HUES64 (cell line): Measurements from ENCODE around the gene NELFE.
"Not testable (repeated sequence)": the region's sequence is repeated elsewhere in the genome, so short reads cannot be mapped to it uniquely, and the experiment has no call there.

ENCODE experiments used
- H3K27ac ChIP-seq: 2 replicates; pipeline ENCODE4 v1.7.0; 2013; ENCODE audit warnings: low read depth, low read length, inconsistent platforms
- H3K27me3 ChIP-seq: 2 replicates; pipeline ENCODE4 v1.6.1; 2013; ENCODE audit warnings: mild to moderate bottlenecking, low read length; ENCODE audit not compliant: insufficient read depth
- H3K36me3 ChIP-seq: 2 replicates; pipeline ENCODE4 v1.6.1; 2013; ENCODE audit warnings: mild to moderate bottlenecking, low read length; ENCODE audit not compliant: insufficient read depth
- H3K4me1 ChIP-seq: 2 replicates; pipeline ENCODE4 v1.6.1; 2013; ENCODE audit warnings: mild to moderate bottlenecking, low read length, moderate library complexity; ENCODE audit not compliant: insufficient read depth
- H3K4me3 ChIP-seq: 2 replicates; pipeline ENCODE4 v1.5.1; 2013; ENCODE audit warnings: mild to moderate bottlenecking, low read length, moderate library complexity
- H3K9ac ChIP-seq: 2 replicates; pipeline ENCODE4 v1.6.1; 2013; ENCODE audit warnings: mild to moderate bottlenecking, low read depth, low read length
- H3K9me3 ChIP-seq: 2 replicates; pipeline ENCODE4 v1.6.1; 2013; ENCODE audit warnings: low read depth, low read length; ENCODE audit not compliant: insufficient read depth
- WGBS: fragments of 150-250, 120-280 bp; methylation state at CpG from one replicate; pipeline ENCODE4 v1.1.7; 2013; ENCODE audit warnings: missing lambda C conversion rate; 5-methylcytosine and 5-hydroxymethylcytosine counted together

The NELFE gene

GRCh38 chr6:31909298-31909697 lies 49.5 kb downstream of the NELFE start:
- H3K9me3 ChIP-seq, H3K36me3 ChIP-seq, H3K27me3 ChIP-seq, H3K4me1 ChIP-seq, H3K4me3 ChIP-seq, H3K9ac ChIP-seq, H3K27ac ChIP-seq: not testable (repeated sequence)
- 81% methylated on average over 7 of the region's 7 CpGs for WGBS

GRCh38 chr6:31908791-31909190 lies 50.0 kb downstream of the NELFE start:
- peaks cover 9% of the 10 kb centered on the region for H3K4me1 ChIP-seq
- WGBS: 94% methylated on average over 4 of the region's 4 CpGs
- H3K4me3 ChIP-seq: no peak overlapping the region
- H3K27ac ChIP-seq: no peak overlapping the region
- H3K27me3 ChIP-seq: no peaks in the 10 kb centered on the region
- no peaks in the 10 kb centered on the region for H3K9me3 ChIP-seq
- no peaks in the 10 kb centered on the region for H3K36me3 ChIP-seq
- no peak overlapping the region for H3K9ac ChIP-seq

GRCh38 chr6:31908255-31908654 lies 50.5 kb downstream of the NELFE start:
- 88% methylated on average over 5 of the region's 5 CpGs for WGBS
- H3K9me3 ChIP-seq, H3K9ac ChIP-seq, H3K27me3 ChIP-seq, H3K36me3 ChIP-seq, H3K4me3 ChIP-seq, H3K4me1 ChIP-seq, H3K27ac ChIP-seq: not testable (repeated sequence)

- no peak overlapping the region for H3K4me3 ChIP-seq
- WGBS: 86% methylated on average over 6 of the region's 7 CpGs
Observed at GRCh38 chr6:31907158-31907813, 51.5 kb downstream of the NELFE start.

GRCh38 chr6:31906727-31907126 lies 52.0 kb downstream of the NELFE start:
- peaks cover 13% of the 10 kb centered on the region for H3K4me1 ChIP-seq
- not testable (repeated sequence) for H3K36me3 ChIP-seq, H3K27ac ChIP-seq, H3K27me3 ChIP-seq, H3K9ac ChIP-seq, H3K4me3 ChIP-seq, H3K9me3 ChIP-seq
- 84% methylated on average over 7 of the region's 8 CpGs for WGBS

More at GRCh38 chr6:31907158-31907813, 51.5 kb downstream of the NELFE start:
- Histone ChIP-seq H3K27me3 (no peaks in the 10 kb centered on the region), H3K27ac (no peak overlapping the region), H3K4me1 (peaks cover 13% of the 10 kb centered on the region), H3K9ac (no peak overlapping the region), H3K9me3 (no peaks in the 10 kb centered on the region), H3K36me3 (no peaks in the 10 kb centered on the region)

- Histone ChIP-seq H3K9ac (0 out of 2 replicates have a peak overlapping the region, but pooled peaks have one; percentile 8), H3K4me3 (peak overlapping the region; percentile 11; the same call in 1 of the 2 replicates), H3K9me3 (no peaks in the 10 kb centered on the region), H3K27me3 (no peaks in the 10 kb centered on the region), H3K4me1 (peaks cover 13% of the 10 kb centered on the region), H3K36me3 (no peaks in the 10 kb centered on the region), H3K27ac (no peak overlapping the region; the same call in 1 of the 2 replicates)
- WGBS: 10% methylated on average over 4 of the region's 4 CpGs
Observed at GRCh38 chr6:31906122-31906521, 52.6 kb downstream of the NELFE start.

GRCh38 chr6:31905041-31905440 lies 53.7 kb downstream of the NELFE start:
- H3K27me3 ChIP-seq: no peaks in the 10 kb centered on the region
- WGBS: 100% methylated on average over 1 of the region's 1 CpG
- H3K9me3 ChIP-seq: no peaks in the 10 kb centered on the region
- no peak overlapping the region for H3K27ac ChIP-seq
- H3K4me3 ChIP-seq: no peak overlapping the region
- no peak overlapping the region for H3K9ac ChIP-seq
- 0 out of 2 replicates have a peak, but pooled peaks cover under 1% of the 10 kb centered on the region for H3K36me3 ChIP-seq
- peaks cover 13% of the 10 kb centered on the region for H3K4me1 ChIP-seq

- Histone ChIP-seq H3K36me3 (peaks cover 9% of the 10 kb centered on the region; the same call in 1 of the 2 replicates), H3K27me3 (no peaks in the 10 kb centered on the region), H3K27ac (no peak overlapping the region), H3K4me1 (peaks cover 13% of the 10 kb centered on the region), H3K9me3 (no peaks in the 10 kb centered on the region), H3K9ac (no peak overlapping the region), H3K4me3 (no peak overlapping the region)
- WGBS: 96% methylated on average over 2 of the region's 3 CpGs
Observed at GRCh38 chr6:31903957-31904356, 54.8 kb downstream of the NELFE start.
